Uterus (tissue), 2 donors: ENCODE measurements around the gene LPCAT2.

Source experiments
- POLR2A ChIP-seq, 2 donors: fragments of 450-650 bp; IDR thresholded peaks; one replicate each; pipeline ENCODE4 v1.6.1; 2016; ENCODE audit warnings: antibody characterized with exemption in 2 of 2, mild to moderate bottlenecking in 1 of 2, moderate library complexity in 1 of 2
- TF ChIP-seq, protein P1 (sequence below), 4 experiments: fragments of 200-600 bp in 2 of 4; fragments of 450-650 bp in 2 of 4; sonication (generic) in 2 of 4; IDR thresholded peaks; one replicate each; pipeline ENCODE4 v1.5.1; 2016 to 2019; ENCODE audit warnings: antibody characterized with exemption in 4 of 4, mild to moderate bottlenecking in 2 of 4, moderate library complexity in 1 of 4

DNA sequence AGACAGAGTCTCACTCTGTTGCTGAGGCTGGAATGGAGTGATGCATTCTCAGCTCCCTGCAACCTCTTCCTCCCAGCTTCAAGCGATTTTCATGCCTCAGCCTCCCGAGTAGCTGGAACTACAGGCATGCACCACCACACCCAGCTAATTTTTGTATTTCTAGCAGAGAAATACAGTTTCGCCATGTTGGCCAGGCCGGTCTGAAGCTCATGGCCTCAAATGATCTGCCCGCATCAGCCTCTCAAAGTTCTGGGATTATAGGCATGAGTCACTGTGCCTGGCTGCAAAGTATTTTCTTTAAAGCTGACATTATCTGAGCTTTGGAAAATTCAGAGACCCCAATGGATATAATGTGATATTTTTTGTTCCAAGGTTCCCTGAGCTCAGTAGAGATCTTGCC is 115.8 kb downstream of the LPCAT2 start:
- TF ChIP-seq POLR2A (IDR thresholded peaks at IDR 0.05): no peak
- TF ChIP-seq, protein P1, sequence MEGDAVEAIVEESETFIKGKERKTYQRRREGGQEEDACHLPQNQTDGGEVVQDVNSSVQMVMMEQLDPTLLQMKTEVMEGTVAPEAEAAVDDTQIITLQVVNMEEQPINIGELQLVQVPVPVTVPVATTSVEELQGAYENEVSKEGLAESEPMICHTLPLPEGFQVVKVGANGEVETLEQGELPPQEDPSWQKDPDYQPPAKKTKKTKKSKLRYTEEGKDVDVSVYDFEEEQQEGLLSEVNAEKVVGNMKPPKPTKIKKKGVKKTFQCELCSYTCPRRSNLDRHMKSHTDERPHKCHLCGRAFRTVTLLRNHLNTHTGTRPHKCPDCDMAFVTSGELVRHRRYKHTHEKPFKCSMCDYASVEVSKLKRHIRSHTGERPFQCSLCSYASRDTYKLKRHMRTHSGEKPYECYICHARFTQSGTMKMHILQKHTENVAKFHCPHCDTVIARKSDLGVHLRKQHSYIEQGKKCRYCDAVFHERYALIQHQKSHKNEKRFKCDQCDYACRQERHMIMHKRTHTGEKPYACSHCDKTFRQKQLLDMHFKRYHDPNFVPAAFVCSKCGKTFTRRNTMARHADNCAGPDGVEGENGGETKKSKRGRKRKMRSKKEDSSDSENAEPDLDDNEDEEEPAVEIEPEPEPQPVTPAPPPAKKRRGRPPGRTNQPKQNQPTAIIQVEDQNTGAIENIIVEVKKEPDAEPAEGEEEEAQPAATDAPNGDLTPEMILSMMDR (IDR thresholded peaks at IDR 0.05): no peak
